A673 (cell line): ENCODE data around the gene S100A12. TPM values are rescaled to one million over a fixed set of nuclear protein-coding genes. Genes with fewer than 3 reads are reported as not detected.

Experiments used
- BruUV-seq: library from RNA; stranded (reverse); fragments of 400-500 nt; replicated peaks from 2 replicates; lab custom pipeline; 2021; lab: Mats Ljungman, UMichigan
- CTCF ChIA-PET: fragments of 300-600 bp; sonication (Branson Sonifier 250); formaldehyde crosslinking; loops from one replicate; lab custom pipeline; 2022; ENCODE audit warnings: antibody characterized with exemption; lab: Charles Lee
- POLR2A ChIA-PET: fragments of 300-600 bp; sonication (Branson Sonifier 250); formaldehyde crosslinking; loops from one replicate; lab custom pipeline; 2022; ENCODE audit warnings: antibody characterized with exemption; ENCODE audit not compliant: low non-redundant PET; lab: Charles Lee
- DNase-seq: peaks from one replicate; pipeline ENCODE4 v3.0.0-alpha.2; 2015; ENCODE audit warnings: low spot score
- H3K27ac ChIP-seq: fragments of 200-600 bp; sonication (generic); 2 replicates; pipeline ENCODE4 v1.5.1; 2016; ENCODE audit warnings: mixed run types, low read depth, mild to moderate bottlenecking, mixed read lengths, antibody characterized with exemption, low read length; ENCODE audit not compliant: poor library complexity, severe bottlenecking
- H3K27me3 ChIP-seq: fragments of 200-600 bp; sonication (generic); replicated peaks from 2 replicates; pipeline ENCODE4 v1.6.1; 2017; ENCODE audit warnings: mixed run types, low read depth, mild to moderate bottlenecking, mixed read lengths, antibody characterized with exemption, low read length; ENCODE audit not compliant: insufficient read depth, poor library complexity
- H3K36me3 ChIP-seq: fragments of 200-600 bp; sonication (generic); 2 replicates; pipeline ENCODE4 v1.6.1; 2016; ENCODE audit warnings: mixed run types, mild to moderate bottlenecking, mixed read lengths, antibody characterized with exemption, low read length; ENCODE audit not compliant: insufficient read depth, poor library complexity, severe bottlenecking
- H3K4me1 ChIP-seq: fragments of 200-600 bp; sonication (generic); 2 replicates; pipeline ENCODE4 v1.6.1; 2017; ENCODE audit warnings: mixed run types, mild to moderate bottlenecking, mixed read lengths, antibody characterized with exemption, low read length; ENCODE audit not compliant: insufficient read depth, poor library complexity, severe bottlenecking
- H3K4me3 ChIP-seq: fragments of 200-600 bp; sonication (generic); 2 replicates; pipeline ENCODE4 v1.5.1; 2016; ENCODE audit warnings: low read depth, mixed run types, mild to moderate bottlenecking, mixed read lengths, low read length; ENCODE audit not compliant: poor library complexity, severe bottlenecking
- H3K9me3 ChIP-seq: fragments of 200-600 bp; sonication (generic); 2 replicates; pipeline ENCODE4 v1.6.1; 2016; ENCODE audit warnings: mixed run types, low read depth, mild to moderate bottlenecking, mixed read lengths, antibody characterized with exemption, low read length; ENCODE audit not compliant: poor library complexity, severe bottlenecking
- EZH2 ChIP-seq: fragments of 200-600 bp; sonication (generic); IDR thresholded peaks from 2 replicates; pipeline ENCODE4 v1.6.1; 2017; ENCODE audit warnings: borderline replicate concordance, low read depth, mild to moderate bottlenecking, mixed read lengths, antibody characterized with exemption, low read length; ENCODE audit not compliant: poor library complexity, severe bottlenecking
- intact Hi-C: fragments of 100-400 bp; cut with micrococcal nuclease; formaldehyde crosslinking; loops from one replicate; pipeline ENCODE4 v1.10.0; 2022; ENCODE audit not compliant: unreplicated experiment
- total RNA-seq: library from RNA; stranded (reverse); gene quantifications from 2 replicates; pipeline ENCODE4 v1.2.3, GENCODE V29; 2021
- TF ChIP-seq, protein P1 (sequence below): fragments of 300-800, 200-600 bp; sonication (generic); conservative IDR thresholded peaks from 2 replicates; pipeline ENCODE4 v1.5.1; 2017; ENCODE audit warnings: low read depth, mild to moderate bottlenecking, antibody characterized with exemption, low read length, moderate library complexity, mixed read lengths

The S100A12 gene
- total RNA-seq, 1 experiment from 2014 or later: not detected

DNA sequence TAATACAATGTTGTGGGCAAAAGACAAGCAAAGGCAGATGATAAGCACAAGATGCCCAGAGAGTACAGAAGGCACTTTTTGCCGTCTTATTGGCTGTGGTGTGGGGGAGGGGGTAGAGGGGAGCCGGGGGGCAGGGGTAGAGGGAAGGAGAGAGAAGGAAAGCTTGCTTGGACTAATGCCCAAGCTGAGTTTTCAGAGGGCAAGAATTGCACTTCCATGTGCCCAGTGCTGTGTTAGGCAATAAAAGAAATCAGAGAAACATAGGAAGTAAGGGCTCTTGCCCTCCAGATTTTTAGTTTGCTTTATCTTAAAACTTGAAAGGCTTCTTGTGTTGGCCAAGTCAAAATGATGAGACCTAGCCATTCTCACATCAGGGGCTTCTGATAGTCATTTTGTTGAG lies 8.3 kb downstream of the S100A12 start:
- Histone ChIP-seq H3K36me3 (no peaks in the 10 kb centered on the region), H3K4me1 (no peaks in the 10 kb centered on the region), H3K27ac (no peak overlapping the region), H3K9me3 (no peaks in the 10 kb centered on the region), H3K4me3 (no peak overlapping the region), H3K27me3 (peaks cover 49% of the 10 kb centered on the region)
- BruUV-seq: no TSS peak
- ChIA-PET POLR2A (no interaction called here), CTCF (interaction anchor here (1.1 kb wide), 1 partner anchor 12 kb away, joined by 3 read pairs; no protein-coding TSS in a partner anchor)
- intact Hi-C loops: no loop called here
- TF ChIP-seq, protein P1, sequence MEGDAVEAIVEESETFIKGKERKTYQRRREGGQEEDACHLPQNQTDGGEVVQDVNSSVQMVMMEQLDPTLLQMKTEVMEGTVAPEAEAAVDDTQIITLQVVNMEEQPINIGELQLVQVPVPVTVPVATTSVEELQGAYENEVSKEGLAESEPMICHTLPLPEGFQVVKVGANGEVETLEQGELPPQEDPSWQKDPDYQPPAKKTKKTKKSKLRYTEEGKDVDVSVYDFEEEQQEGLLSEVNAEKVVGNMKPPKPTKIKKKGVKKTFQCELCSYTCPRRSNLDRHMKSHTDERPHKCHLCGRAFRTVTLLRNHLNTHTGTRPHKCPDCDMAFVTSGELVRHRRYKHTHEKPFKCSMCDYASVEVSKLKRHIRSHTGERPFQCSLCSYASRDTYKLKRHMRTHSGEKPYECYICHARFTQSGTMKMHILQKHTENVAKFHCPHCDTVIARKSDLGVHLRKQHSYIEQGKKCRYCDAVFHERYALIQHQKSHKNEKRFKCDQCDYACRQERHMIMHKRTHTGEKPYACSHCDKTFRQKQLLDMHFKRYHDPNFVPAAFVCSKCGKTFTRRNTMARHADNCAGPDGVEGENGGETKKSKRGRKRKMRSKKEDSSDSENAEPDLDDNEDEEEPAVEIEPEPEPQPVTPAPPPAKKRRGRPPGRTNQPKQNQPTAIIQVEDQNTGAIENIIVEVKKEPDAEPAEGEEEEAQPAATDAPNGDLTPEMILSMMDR: no peak
- no peak for TF ChIP-seq EZH2
- no peak for DNase-seq

DNA sequence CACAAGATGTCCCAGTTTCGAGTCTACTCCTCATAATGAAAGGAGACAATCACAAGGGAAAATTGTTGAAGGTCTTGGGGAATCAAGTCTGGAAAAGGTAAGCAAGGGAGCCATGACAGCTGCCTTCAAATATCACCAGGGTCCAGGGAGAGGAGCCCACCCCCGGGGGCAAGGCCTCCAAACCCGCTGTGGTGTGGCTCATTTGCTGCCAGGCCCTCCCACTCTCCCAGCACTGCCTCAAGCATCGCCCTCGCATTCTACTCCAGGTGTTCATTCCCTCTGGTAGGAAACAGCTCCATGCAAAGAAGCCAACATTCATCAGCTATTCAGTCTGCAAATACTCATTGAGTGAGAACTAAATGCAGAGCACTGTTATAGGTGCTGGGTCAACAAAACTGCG lies 9.2 kb downstream of the S100A12 start:
- Histone ChIP-seq H3K4me3 (no peak overlapping the region), H3K9me3 (no peaks in the 10 kb centered on the region), H3K27ac (no peak overlapping the region), H3K27me3 (peaks cover 48% of the 10 kb centered on the region), H3K36me3 (no peaks in the 10 kb centered on the region), H3K4me1 (no peaks in the 10 kb centered on the region)
- DNase-seq: no peak
- POLR2A ChIA-PET: no interaction called here
- intact Hi-C loops: no loop called here
- TF ChIP-seq EZH2: no peak
- TF ChIP-seq, protein P1: no peak
- CTCF ChIA-PET: no interaction called here
- no TSS peak for BruUV-seq

DNA sequence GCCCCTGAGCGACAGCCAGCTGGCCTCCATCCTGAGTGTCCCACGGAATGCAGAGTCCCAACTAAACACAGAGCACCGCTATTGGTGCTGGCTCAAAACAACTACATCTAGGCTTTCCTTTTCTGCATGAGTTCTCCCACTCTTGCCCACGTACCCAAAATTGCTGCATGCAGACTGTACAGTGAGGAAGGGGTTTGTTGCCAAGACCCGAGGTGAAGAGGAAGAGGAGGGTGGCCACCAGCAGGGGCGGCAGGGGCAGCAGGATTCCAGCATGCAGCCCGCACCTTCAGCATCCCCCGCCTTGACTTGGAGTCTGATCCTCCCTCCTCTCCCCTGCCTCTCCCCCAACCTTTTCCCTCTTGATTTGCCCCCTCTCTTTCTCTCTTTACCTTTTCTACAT lies 9.7 kb downstream of the S100A12 start:
- no TSS peak for BruUV-seq
- Histone ChIP-seq H3K4me3 (no peak overlapping the region), H3K27ac (no peak overlapping the region), H3K27me3 (peaks cover 44% of the 10 kb centered on the region), H3K4me1 (no peaks in the 10 kb centered on the region), H3K9me3 (no peaks in the 10 kb centered on the region), H3K36me3 (no peaks in the 10 kb centered on the region)
- TF ChIP-seq, protein P1: no peak
- no peak for TF ChIP-seq EZH2
- ChIA-PET POLR2A (no interaction called here), CTCF (no interaction called here)
- intact Hi-C loops: no loop called here
- no peak for DNase-seq
